GM19328 (cell line): ENCODE results near the gene RASSF4.

ENCODE experiments used
- ATAC-seq: cut with Tn5 transposase; IDR thresholded peaks from one replicate; pipeline ENCODE4 v1.9.1; 2021; ENCODE audit warnings: mild to moderate bottlenecking, moderate library complexity; ENCODE audit not compliant: unreplicated experiment

Gene RASSF4

DNA sequence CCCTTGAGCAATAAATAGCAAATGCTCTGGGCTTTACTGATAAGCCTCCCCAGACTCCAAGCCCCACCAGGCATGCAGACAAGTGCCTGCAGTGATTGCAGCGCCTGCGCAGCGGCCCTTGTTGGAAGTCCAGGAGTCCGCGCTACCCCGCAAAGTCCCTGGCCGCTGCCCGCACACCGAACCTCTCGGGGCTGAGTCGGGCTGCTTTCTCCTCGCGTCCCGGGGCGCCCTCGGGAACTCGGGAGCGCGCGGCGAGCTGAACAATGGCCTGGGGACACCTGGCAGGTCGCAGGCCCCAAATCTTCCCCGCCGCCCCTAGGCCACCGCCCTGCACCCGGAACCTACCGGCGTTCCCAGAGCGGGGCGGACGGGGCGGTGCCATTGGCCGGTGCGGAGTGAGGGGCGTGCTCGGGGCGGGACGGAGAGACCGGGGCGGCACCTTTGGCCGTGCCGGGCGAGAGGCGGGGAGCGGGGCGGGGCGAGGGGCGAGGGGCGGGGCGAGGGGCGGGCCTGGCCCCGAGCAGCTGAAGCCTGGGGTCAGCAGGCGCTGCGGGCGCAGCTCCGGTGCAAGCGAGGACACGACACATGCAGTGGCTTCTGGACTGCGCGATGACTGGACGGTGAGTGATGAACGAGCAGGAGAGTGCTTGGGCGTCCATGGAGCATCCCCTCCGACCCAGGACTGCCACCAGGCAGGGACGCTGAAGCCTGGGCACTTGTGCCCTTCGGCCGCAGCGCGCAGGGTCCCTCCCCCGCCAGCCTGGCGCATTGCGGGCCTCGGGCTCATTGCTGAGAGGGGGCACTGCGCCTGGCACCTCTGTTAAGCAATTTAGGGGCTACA is at the start of gene RASSF4:
TSS of gene RASSF4 (plus strand) at position 556 of the 841 bp plus-strand sequence. CDS start 10,401 bp downstream, outside the sequence.
- peak; percentile 98 for ATAC-seq

DNA sequence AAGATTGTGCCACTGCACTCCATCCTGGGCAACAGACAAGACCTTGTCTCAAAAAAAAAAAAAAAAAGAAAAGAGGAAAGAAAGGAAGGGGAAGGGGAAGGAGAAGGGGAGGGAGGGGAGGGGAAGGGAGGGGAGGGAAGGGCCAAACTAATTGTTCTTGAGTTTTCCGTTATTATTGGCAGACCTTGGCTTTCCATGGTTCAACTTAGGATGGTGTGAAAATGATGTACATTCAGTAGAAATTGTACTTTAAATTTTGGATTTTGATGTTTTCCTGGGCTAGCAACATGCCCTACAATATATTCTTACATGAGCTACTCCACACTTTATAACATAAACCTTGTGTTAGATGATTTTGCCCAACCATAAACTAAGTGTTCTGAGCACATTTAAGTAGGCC is 49.7 kb upstream of the RASSF4 start:
- ATAC-seq, result no peak

- no peak for ATAC-seq
These were observed 49.0 kb upstream of the RASSF4 start for GRCh38 chr10:44910602-44911001.

DNA sequence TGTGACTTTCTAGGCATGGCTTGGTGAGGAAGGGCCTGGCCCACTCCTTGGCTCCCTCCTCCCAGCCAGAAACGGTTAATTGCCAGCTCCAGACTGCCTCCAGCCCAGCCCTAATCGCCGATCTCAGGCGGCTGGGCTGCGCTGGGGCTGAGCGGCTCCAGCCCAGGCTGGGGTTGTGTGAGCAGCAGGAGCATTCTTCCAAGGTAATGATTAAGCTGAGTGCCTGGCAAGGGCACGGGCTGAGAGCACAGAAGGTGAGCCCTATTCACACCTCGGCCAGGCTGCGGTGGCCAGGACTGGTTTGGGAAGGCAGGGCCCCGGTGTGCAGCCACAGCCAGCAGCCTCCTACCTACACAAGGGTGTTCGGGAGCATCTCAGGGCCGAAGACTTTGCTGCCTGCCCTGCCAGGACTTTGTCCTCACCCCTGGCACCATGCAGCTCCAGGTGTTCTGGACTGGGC is 48.5 kb upstream of the RASSF4 start, which contains the start of gene TMEM72:
TSS of gene TMEM72 (plus strand) at position 257 of the 460 bp plus-strand sequence. CDS start at position 433, 176 bp downstream.
- ATAC-seq, result no peak

DNA sequence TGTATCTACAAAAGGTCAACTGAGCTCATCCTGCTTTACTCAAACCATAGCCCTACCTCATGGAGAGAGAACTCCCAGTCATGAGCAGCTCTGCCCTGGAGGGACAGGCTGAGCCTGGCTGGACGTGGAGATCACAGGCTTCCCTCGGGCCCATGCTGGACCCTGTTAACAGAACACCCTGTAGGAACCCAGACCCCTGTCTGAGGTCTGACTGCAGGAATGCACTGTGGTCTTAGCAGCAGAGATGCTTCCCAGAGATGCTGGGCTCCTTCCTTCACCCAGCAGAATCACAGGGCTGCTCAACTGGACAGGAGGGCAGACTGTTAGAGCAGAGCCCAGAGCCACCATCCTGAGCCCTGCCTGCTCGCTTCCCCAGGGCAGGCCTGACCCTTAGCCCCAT is 47.7 kb upstream of the RASSF4 start:
- ATAC-seq, result no peak

DNA sequence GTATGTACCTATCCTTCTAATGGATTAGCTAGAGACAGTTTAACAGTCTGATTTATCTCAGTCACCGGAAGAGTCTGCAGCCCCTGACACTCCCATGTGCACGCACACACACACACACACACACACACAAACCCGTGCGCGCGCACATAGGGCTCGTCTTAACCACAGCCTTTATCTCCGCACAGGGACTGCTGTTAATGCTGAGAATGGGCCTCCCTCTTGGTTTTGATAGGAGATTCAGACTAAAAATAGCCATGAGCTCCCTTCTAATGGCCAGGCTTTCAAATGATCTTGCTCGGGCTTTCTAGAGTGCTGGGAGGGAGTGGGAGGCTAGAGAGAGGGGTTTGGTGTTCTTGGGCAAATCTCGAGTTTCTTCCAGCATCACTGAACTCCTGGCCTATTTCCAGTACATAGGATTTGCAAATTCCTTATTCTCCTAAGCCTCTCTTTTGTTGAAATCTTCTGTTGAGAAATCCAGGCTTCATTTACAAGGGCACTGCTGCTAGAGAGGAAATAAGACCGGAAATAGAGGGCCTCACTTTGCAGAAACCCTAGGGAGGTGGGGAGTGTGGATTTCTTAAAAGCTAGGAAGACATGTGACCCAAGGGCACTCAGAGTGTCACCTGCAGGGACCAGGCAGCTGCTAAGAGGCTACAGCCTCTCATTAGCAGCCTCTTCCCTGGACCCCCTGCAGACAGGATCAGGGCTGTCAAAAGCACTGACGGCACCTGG is 46.1 kb upstream of the RASSF4 start:
- ATAC-seq, result no peak

DNA sequence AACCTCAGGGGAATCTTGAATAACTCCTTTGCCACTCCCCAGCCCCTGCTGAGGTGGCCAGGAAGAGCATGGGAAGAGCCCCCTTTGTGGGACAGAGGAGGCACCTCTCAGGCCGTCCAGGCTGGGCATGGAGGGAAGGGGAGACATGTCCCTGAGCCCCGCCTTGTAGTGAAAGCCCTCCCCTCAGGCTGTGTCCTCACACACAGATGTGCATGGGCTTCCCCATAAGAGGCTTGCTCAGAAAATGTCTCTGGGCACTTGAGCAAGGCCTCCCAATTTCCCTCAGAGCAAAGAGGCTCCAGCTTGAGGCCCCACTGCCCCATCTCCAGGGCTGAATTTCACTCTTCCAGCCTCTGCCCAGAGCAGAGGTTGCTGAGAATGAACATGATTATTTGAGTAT is 44.7 kb upstream of the RASSF4 start:
- ATAC-seq, result no peak

DNA sequence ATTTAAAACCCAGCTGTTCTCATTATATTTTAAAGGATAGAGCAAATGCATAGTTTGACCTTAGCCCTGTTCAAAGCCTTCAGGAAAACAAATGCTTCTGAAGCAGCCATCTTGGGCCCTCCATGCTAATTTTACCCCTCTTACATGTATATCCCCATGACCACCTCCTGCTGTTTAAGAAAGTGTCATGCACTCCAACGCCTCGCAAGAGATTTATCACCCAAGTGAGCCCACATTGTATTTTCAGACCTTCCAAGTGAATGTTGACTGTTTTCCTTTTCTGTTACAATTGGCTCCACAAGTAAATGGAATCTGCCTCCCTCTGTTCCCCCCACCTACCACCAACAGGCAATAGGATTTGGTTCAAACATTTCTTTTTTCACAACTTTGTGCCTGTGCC is 43.2 kb upstream of the RASSF4 start:
- no peak for ATAC-seq

GRCh38 chr10:44917848-44918247 is 41.8 kb upstream of the RASSF4 start:
- no peak for ATAC-seq

DNA sequence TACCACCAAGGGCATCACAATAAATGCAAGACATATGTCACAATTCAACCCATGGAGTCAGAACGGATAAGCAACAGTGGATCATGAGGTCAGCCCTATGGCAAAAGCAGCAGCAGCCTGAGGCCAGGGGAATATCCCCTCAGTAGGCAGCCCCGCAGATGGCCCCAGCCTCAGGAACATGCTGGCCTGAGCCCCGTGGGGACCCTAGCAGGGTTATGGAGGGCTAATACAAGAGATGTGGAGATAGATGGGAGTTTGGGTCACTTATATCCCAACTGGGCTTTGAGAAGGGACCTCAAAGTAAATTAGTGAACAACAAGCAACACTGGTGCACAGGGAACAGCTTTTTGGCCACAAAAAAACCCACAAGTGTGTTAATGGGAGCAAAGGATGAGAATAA is 39.4 kb upstream of the RASSF4 start:
- ATAC-seq, result no peak

GRCh38 chr10:44921061-44921460 is 38.5 kb upstream of the RASSF4 start:
- ATAC-seq, result no peak

- ATAC-seq, result no peak
These were observed 38.1 kb upstream of the RASSF4 start for GRCh38 chr10:44921506-44921905.

GRCh38 chr10:44922021-44922420 is 37.6 kb upstream of the RASSF4 start:
- no peak for ATAC-seq

GRCh38 chr10:44922796-44923545 is 36.6 kb upstream of the RASSF4 start:
- no peak for ATAC-seq

DNA sequence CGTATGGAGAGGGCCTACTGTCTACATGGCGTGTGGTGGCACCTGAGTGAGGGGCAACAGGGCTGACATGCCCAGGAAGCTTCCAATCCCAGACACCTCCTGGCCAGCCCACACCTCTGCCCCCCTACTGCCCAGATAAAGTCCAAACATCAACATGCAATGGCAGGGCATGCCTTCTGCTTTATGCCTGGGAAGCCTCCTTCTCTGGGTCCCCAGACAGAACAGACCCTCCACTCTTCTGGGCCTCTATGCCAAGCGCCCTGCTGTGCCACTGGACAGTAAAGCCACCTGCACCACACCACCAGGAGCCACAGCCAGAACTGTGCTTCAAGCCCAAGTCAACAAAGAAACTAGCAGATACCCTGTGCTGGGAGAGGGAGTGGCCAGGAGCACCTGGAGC is 36.0 kb upstream of the RASSF4 start:
- ATAC-seq, result no peak

DNA sequence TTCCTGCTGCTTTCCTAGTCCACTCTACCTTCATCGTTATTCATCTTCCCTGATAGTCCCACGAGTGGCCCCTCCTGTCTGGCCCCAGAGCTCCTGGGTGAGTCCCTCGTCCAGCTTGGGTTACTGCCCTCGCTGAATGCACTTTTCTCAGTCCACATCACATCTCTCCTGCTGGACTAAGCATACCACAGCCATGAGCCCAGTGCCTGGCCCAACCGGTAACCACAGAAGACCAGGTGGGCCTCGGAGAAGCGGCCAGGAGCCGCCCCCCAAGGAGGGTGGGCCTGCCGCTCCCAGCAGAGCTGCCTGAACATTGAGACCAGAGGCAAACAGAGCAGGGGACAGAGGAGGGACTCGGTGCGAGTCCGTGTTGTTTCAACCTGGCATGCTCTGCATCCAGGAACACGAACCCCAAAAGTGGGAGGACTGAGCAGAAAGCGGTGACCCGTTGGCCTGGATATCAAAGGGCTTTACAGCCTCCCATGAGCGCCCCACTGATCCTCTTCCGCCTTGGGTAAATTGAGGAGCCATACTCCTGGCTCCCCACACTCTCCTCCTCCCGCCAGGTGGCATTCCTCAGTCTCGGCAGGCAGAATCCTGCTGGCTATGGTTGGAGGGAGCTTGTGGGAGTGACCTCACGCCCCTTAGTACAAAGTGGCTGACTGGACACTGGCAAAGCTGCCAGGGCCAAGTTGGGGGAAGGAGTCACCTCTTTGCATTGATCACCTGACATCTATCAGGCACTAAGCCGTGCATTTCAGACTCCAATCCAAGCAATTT is 35.2 kb upstream of the RASSF4 start:
- ATAC-seq, result no peak

- no peak for ATAC-seq
These were observed 34.4 kb upstream of the RASSF4 start for GRCh38 chr10:44925224-44925623.

DNA sequence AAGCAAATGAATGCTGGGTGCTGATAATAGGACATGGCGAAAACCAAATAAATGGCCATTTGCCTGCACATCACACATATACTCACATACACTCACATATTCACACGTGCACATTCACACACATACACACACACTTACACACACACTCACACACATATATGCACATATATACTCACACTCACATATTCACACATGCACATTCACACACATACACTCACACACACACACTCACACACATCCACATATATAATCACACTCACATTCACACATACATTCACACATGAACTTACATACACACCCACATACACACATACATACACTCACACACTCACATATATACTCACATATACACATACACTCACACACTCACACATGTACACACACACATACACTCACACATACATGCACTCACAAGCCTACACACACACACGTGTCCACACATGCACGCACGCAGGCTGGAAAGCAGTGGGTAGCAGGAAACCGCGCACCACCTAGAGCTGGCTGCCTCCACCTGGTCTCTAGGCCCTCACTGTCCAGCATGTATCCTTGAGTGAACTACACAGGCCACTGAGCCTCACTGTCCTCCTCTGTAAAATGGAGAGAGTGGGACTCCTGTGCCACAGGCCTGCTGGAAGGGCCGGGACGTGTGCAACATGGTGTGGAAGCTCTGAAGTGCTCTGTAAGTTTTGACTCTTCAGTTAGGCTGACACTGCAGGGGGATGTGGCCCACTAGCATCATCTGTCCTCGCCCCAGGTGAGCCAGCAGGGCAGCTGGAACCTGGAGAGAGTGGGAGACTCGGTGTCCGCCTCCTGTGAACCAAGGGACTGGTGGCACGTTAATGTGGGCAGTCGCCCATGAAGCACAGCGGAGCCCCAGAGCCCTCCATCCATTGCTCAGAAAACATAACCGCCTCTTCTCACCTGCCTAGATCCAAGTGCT is 33.5 kb upstream of the RASSF4 start:
- no peak for ATAC-seq

DNA sequence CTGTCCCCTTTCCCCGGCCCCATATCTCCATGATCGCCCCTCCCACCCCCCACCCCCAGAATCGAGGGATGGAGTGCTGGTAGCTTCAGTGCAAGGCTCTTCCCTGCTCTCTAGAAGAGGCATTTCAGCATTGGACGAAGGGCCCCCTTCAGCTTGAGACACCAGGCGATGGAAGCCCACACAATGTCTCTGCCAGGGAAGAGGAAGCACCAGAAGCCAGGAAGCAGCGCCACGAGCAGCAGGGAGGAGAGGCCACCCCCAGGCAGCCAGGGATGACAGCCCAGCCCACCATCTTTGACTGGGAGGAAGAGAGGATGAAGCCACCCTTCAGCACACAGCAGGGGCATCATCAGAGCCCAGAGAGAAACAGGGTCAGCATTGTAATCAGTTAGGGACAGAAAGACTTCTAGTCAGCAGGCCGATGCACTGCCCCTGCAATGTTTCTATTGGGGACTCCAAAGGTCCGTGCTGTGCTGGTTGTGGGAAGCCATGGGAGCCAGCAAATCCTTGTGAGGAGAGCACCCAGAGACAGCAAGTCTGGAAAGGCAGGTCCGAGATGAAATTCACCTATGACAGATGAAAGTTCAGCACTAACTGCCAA is 32.8 kb upstream of the RASSF4 start:
- no peak for ATAC-seq
